A673 (cell line): Measurements from ENCODE around the gene CLDN11.

Experiments used
- CTCF ChIP-seq: fragments of 300-800, 200-600 bp; sonication (generic); conservative IDR thresholded peaks from 2 replicates; pipeline ENCODE4 v1.5.1; 2017; ENCODE audit warnings: low read depth, mild to moderate bottlenecking, antibody characterized with exemption, low read length, moderate library complexity, mixed read lengths
- EZH2 ChIP-seq: fragments of 200-600 bp; sonication (generic); IDR thresholded peaks from 2 replicates; pipeline ENCODE4 v1.6.1; 2017; ENCODE audit warnings: borderline replicate concordance, low read depth, mild to moderate bottlenecking, mixed read lengths, antibody characterized with exemption, low read length; ENCODE audit not compliant: poor library complexity, severe bottlenecking

GRCh38 chr3:170441412-170441811 is 22.7 kb downstream of the CLDN11 start:
- no peak for TF ChIP-seq CTCF
- TF ChIP-seq EZH2: no peak
